ENCODE results near the gene KRTAP4-6.

DNA sequence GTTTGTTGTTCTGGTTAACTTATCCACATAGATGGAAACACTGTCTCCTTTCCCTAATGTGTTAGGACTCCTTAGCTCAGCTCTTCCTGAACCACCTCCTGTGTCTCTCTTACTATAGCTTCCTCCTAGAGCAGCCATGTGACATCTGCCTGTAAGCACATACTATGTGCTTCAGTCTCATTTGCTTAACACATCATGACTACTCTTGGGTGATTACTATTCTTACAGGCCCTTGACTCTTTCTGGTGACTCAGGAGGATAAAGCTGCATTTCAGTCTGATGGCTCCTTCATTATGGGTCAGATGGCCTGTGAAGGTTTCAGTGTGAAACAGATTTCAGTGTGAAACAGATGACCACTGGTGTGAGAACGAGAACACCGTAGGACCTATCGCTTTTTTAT, 38.0 kb upstream of the KRTAP4-6 start:
- TF ChIP-seq POLR2A (IDR thresholded peaks at IDR 0.05) (no peak), CTCF (IDR thresholded peaks at IDR 0.05 in 4 of 5, conservative IDR thresholded peaks at IDR 0.05 in 1 of 5) (no peak)
